Liver (tissue), 9 donors: ENCODE results near the gene TSHZ2. TPM values are rescaled to one million over a fixed set of nuclear protein-coding genes. Genes with fewer than 3 reads are reported as not detected.

ENCODE experiments used
- DNase-seq: peaks from one replicate; pipeline ENCODE4 v3.0.0-alpha.2; 2017; ENCODE audit warnings: low spot score
- H3K27ac ChIP-seq, 2 donors: one replicate each; pipeline ENCODE4 v1.7.0; 2013; ENCODE audit warnings: inconsistent platforms in 2 of 2, low read length in 2 of 2, control low read depth in 1 of 2, low read depth in 1 of 2, mild to moderate bottlenecking in 1 of 2
- H3K27me3 ChIP-seq, 4 donors: one replicate each; pipeline versions ENCODE4 v1.6.1 to v1.7.0; 2013; ENCODE audit warnings: low read length in 3 of 4, inconsistent platforms in 1 of 4, mild to moderate bottlenecking in 1 of 4, moderate library complexity in 1 of 4; ENCODE audit not compliant: control insufficient read depth in 4 of 4, insufficient read depth in 4 of 4
- H3K36me3 ChIP-seq, 4 donors: one replicate each; pipeline versions ENCODE4 v1.6.1 to v1.7.0; 2013; ENCODE audit warnings: low read length in 3 of 4, mild to moderate bottlenecking in 3 of 4, low read depth in 1 of 4, moderate library complexity in 1 of 4; ENCODE audit not compliant: control insufficient read depth in 4 of 4, insufficient read depth in 3 of 4
- H3K4me1 ChIP-seq, 4 donors: one replicate each; pipeline versions ENCODE4 v1.6.1 to v1.7.0; 2013; ENCODE audit warnings: low read length in 3 of 4, mild to moderate bottlenecking in 3 of 4, moderate library complexity in 1 of 4; ENCODE audit not compliant: control insufficient read depth in 4 of 4, insufficient read depth in 4 of 4
- H3K4me3 ChIP-seq, 3 donors: one replicate each; pipeline versions ENCODE4 v1.6.1 to v1.7.0; 2013; ENCODE audit warnings: low read length in 3 of 3, control low read depth in 1 of 3, low read depth in 1 of 3, mild to moderate bottlenecking in 1 of 3
- H3K9ac ChIP-seq, 2 donors: one replicate each; pipeline ENCODE4 v1.7.0; 2013; ENCODE audit warnings: low read length in 2 of 2, mild to moderate bottlenecking in 2 of 2, moderate library complexity in 2 of 2, control low read depth in 1 of 2, low read depth in 1 of 2
- H3K9me3 ChIP-seq, 4 donors: one replicate each; pipeline versions ENCODE4 v1.6.1 to v1.7.0; 2013; ENCODE audit warnings: low read length in 3 of 4; ENCODE audit not compliant: control insufficient read depth in 4 of 4
- ATF3 ChIP-seq: IDR thresholded peaks from 2 replicates; pipeline ENCODE4 v1.6.1; 2016; ENCODE audit warnings: antibody characterized with exemption
- CTCF ChIP-seq: fragments of 150-350 bp; IDR thresholded peaks from 2 replicates; pipeline ENCODE4 v1.5.1; 2017; ENCODE audit warnings: improper control_type of control experiment, low read depth, low read length; ENCODE audit not compliant: missing input control
- EGR1 ChIP-seq, 2 donors: IDR thresholded peaks; 2 replicates each; pipeline ENCODE4 v1.6.1; 2016 to 2018; ENCODE audit warnings: antibody characterized with exemption in 2 of 2, low read depth in 2 of 2
- GABPA ChIP-seq, 2 donors: IDR thresholded peaks in 1 of 2; conservative IDR thresholded peaks in 1 of 2; 2 replicates each; pipeline ENCODE4 v1.6.1; 2016; ENCODE audit warnings: antibody characterized with exemption in 2 of 2, mild to moderate bottlenecking in 1 of 2, moderate library complexity in 1 of 2
- HNF4A ChIP-seq, 2 donors: conservative IDR thresholded peaks; 2 replicates each; pipeline ENCODE4 v1.6.1; 2016; ENCODE audit warnings: antibody characterized with exemption in 2 of 2, mild to moderate bottlenecking in 2 of 2
- MAX ChIP-seq: IDR thresholded peaks from 2 replicates; pipeline ENCODE4 v1.6.1; 2016; ENCODE audit warnings: antibody characterized with exemption
- NR2F2 ChIP-seq: IDR thresholded peaks from 2 replicates; pipeline ENCODE4 v1.6.1; 2016; ENCODE audit warnings: antibody characterized with exemption
- RAD21 ChIP-seq, 2 donors: IDR thresholded peaks; 2 replicates each; pipeline ENCODE4 v1.6.1; 2016; ENCODE audit warnings: antibody characterized with exemption in 2 of 2, mild to moderate bottlenecking in 2 of 2
- SP1 ChIP-seq: IDR thresholded peaks from 2 replicates; pipeline ENCODE4 v1.6.1; 2018; ENCODE audit warnings: antibody characterized with exemption, mild to moderate bottlenecking
- TAF1 ChIP-seq: conservative IDR thresholded peaks from 2 replicates; pipeline ENCODE4 v1.6.1; 2016; ENCODE audit warnings: antibody characterized with exemption, mild to moderate bottlenecking
- YY1 ChIP-seq: IDR thresholded peaks from 2 replicates; pipeline ENCODE4 v1.6.1; 2016; ENCODE audit warnings: antibody characterized with exemption, mild to moderate bottlenecking
- WGBS: extraction: QIAGEN DNeasy Blood & Tissue Kit; methylation state at CpG from one replicate; pipeline ENCODE4 v1.1.7; 2013; 5-methylcytosine and 5-hydroxymethylcytosine counted together
- polyA plus RNA-seq, 2 donors: library from polyadenylated mRNA; stranded (reverse) in 1 of 2; unstranded in 1 of 2; fragments of 200-250 nt in 1 of 2; fragments of >200 nt in 1 of 2; fragmentation: Nextera tagmentation in 1 of 2; extraction: Ambion mirVana in 1 of 2; gene quantifications; one replicate each; pipeline versions ENCODE4 v1.2.1 to v1.2.3, GENCODE V29; 2013 to 2015
- total RNA-seq, 2 donors: library from RNA; depleted of rRNA; stranded (reverse); fragments of >200 nt; gene quantifications; one replicate each; pipeline ENCODE4 v1.2.3, GENCODE V29; 2014
- donor health status: healthy.
- donor health status: healthy.
- donor health status: healthy.
- donor health status: healthy.
- donor health status: healthy.

Gene TSHZ2
- total and polyA plus RNA-seq, 4 donors: 2.9 to 11.3 (median 7.8) TPM

- TF ChIP-seq CTCF: no peak
Observed at GRCh38 chr20:53003420-53004154, 31.4 kb downstream of the TSHZ2 start (continued).

- 84% methylated on average over 9 of the region's 9 CpGs for WGBS
- Histone ChIP-seq H3K9me3 (no peaks in the 10 kb centered on the region), H3K27me3 (no peaks in the 10 kb centered on the region), H3K4me1 (no peaks in the 10 kb centered on the region), H3K36me3 (no peaks in the 10 kb centered on the region), H3K9ac (no peak overlapping the region), H3K4me3 (no peak overlapping the region), H3K27ac (no peak overlapping the region)
- DNase-seq: no peak
- TF ChIP-seq NR2F2 (peak; percentile 24), MAX (no peak)
Observed at GRCh38 chr20:53004267-53004813, 32.2 kb downstream of the TSHZ2 start.

- H3K27ac ChIP-seq: no peak overlapping the region
- H3K9ac ChIP-seq: no peak overlapping the region
- DNase-seq: no peak
- H3K4me1 ChIP-seq: no peaks in the 10 kb centered on the region
- H3K4me3 ChIP-seq: no peak overlapping the region
- WGBS: 82% methylated on average over 5 of the region's 5 CpGs
- no peaks in the 10 kb centered on the region for H3K36me3 ChIP-seq
- H3K9me3 ChIP-seq: no peaks in the 10 kb centered on the region
- no peaks in the 10 kb centered on the region for H3K27me3 ChIP-seq
- no peak for TF ChIP-seq ATF3
- TF ChIP-seq YY1: no peak
- no peak for TF ChIP-seq TAF1
- TF ChIP-seq MAX: no peak
- no peak for TF ChIP-seq NR2F2
- no peak for TF ChIP-seq EGR1 (IDR thresholded peaks at IDR 0.05; ENCODE audit: low read depth in 2 of 2)
- no peak for TF ChIP-seq HNF4A (conservative IDR thresholded peaks at IDR 0.05)
- no peak for TF ChIP-seq RAD21 (IDR thresholded peaks at IDR 0.05)
- no peak for TF ChIP-seq SP1
- no peak for TF ChIP-seq GABPA (IDR thresholded peaks at IDR 0.05 in 1 of 2, conservative IDR thresholded peaks at IDR 0.05 in 1 of 2)
- TF ChIP-seq CTCF: no peak
Observed at GRCh38 chr20:53009979-53010735, 38.0 kb downstream of the TSHZ2 start.
